ENCODE measurements around the gene HORMAD1.
"Not testable (repeated sequence)": the region's sequence is repeated elsewhere in the genome, so short reads cannot be mapped to it uniquely, and the experiment has no call there.

HORMAD1 gene

DNA sequence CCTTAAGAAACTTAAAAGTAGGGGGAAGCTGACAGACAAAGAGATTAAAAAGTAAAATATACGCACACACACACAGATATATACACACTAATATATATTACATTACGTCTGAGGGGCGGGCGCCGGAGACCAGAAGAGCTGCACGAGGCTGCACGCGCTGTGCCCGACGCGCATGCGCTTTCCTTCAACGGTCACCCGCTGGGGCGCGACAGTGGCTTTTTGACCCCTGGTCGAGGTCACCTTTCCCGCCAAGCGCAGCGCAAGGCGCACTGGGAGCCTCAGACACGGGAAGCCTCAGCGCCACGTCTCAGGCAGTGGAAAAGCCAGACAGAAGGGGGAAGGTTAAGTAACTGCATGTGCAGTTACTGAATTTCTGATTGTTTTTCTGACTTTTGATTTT lies at the start of gene HORMAD1:
TSS of gene HORMAD1 (minus strand) at position 193 of the 400 bp plus-strand sequence. CDS start 1,390 bp downstream, outside the sequence.
- no peak for DNase-seq

DNA sequence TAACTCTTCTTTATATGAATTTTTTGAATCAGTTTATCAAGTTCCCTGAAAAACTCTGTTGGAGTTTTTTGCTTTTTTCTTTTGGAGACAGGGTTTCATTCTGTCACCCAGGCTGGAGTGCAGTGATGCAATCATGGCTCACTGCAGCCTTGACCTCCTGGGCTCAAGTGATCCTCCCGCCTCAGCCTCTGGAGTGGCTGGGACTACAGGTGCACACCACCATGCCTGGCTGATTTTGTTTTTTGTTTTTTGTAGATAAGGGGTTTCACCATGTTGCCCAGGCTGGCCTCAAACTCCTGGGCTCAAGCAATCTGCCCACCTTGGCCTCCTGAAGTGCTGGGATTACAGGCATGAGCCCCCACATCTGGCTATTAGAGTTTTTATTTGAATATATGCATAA lies 47.0 kb upstream of the HORMAD1 start:
- DNase-seq, result not testable (repeated sequence)

- not testable (repeated sequence) for DNase-seq
Observed at GRCh38 chr1:150765977-150766301, 45.2 kb upstream of the HORMAD1 start.

- DNase-seq, result no peak
Observed at GRCh38 chr1:150765296-150765976, 44.7 kb upstream of the HORMAD1 start, which contains the start of gene CTSS. CTSS (minus strand) TSS chr1:150765778; CDS start chr1:150764763, 1,015 bp downstream.

- no peak for DNase-seq
Observed at GRCh38 chr1:150764617-150765101, 44.0 kb upstream of the HORMAD1 start.

DNA sequence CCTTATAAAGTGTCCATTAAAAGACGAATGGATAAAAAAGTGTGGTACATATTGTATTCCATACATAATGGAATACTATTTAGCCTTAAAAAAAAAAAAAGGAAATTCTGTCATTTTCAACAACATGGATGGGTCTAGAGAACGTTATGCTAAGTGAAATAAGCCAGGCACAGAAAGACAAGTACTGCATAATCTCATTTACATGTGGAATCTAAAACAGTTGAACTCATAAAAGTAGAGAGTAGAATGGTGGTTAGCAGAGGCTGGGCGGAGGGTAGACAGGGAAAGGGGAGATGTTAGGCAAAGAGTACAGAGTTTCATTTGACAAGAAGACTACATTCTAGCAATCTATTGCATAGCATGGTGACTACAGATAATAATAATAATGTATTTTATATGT lies 42.3 kb upstream of the HORMAD1 start:
- DNase-seq, result no peak

GRCh38 chr1:150762552-150762951 lies 41.9 kb upstream of the HORMAD1 start:
- DNase-seq, result no peak

GRCh38 chr1:150761801-150762200 lies 41.1 kb upstream of the HORMAD1 start:
- no peak for DNase-seq

DNA sequence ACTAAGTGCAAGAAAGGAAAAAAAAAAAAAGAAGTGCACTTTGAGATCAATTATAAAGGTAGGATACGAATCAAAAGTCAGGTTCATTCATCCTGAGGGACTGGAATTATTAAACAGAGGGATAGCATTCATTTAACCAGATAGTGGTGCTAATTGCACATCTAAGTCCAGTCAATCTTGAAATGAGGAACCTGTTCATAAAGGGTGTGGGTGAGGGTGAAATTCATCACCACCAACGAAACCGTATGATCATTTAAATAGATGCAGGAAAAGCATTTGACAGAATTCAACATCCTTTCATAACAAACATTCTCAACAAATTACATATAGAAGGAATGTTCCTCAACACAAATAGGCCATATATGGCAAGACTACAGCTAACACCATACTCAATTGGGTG lies 39.3 kb upstream of the HORMAD1 start:
- DNase-seq, result no peak

DNA sequence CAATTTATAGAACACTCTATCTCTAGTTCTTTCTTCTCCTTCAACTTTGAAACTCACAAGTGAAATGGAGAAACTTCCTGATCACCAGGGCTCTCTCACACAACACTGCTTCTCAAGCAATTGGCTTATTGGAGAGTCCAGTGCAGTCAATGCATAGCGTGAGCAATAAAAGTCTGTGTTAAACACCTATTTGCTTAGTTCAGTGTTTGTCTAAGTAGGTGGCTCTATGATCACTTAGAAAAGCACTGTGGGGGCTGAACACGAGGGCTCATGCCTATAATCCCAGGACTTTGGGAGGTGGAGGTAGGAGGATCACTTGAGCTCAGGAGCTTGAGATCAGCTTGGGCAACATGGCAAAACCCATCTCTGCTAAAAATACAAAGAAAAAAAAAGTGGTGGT lies 32.7 kb upstream of the HORMAD1 start:
- no peak for DNase-seq

GRCh38 chr1:150751443-150751842 lies 30.7 kb upstream of the HORMAD1 start:
- DNase-seq, result no peak

- no peak for DNase-seq
Observed at GRCh38 chr1:150749720-150750311, 29.1 kb upstream of the HORMAD1 start.

DNA sequence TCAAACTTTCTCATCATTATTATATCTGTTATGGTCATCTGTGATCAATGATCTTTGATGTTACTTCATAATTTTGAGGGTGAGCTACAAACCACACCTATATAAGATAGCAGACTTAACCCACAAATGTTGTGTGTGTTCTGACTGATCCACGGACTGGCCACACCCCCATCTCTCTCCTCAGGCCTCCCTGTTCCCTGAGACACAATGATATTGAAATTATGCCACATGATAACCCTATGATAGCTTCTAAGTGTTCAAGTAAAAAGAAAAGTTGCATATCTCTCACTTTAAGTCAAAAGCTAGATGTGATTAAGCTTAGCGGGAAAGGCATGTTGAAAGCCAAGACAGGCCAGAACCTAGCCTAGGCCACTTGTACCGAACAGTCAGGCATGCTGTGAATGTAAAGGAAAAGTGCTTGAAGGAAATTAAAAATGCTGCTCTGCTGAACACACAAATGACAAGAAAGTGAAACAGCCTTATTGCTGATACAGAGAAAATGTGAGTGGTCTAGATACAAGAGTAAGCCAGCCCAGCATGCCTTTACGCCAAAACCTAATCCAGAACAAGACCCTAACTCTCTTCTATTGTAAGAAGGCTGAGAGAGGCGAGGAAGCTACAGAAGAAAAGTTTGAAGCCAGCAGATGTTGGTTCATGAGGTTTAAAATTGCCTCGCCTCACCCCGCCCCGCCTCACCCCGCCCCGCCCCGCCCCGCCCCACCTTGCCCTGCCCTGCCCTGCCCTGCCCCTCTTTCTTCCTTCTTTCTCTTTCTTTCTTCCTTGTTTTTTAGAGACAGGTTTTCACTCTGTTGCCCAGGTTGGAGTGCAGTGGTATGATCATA lies 28.4 kb upstream of the HORMAD1 start:
- DNase-seq, result no peak

DNA sequence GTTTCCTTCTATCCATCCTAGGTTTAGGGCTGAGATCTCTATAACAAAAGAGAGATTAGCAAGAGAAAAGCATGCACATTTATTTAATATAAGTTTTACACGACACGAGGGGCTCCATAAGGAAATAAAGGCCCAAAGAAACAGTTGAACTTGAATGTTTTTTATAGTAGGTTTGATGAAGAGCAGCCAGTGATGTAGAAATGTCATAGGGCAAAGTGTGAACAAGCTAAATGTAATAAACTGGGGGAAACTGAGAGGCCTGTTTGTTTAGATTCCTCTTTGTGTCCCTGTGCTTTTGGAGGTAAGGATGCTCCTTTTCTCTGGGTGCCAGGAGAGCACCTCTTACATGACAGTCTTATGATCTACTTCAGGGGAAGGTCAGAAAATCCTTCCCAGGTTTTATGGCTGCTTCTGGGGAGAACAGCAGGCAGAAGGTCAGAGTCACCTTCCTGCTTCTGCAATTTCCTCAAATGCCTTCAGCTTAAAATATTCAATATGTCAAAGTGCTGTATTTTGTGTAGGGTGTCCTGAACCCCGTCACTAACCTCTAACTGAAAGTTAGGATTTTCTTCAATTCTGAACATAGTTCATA lies 9.5 kb upstream of the HORMAD1 start:
- DNase-seq, result no peak

GRCh38 chr1:150724336-150724735 lies 3.6 kb upstream of the HORMAD1 start:
- no peak for DNase-seq

DNA sequence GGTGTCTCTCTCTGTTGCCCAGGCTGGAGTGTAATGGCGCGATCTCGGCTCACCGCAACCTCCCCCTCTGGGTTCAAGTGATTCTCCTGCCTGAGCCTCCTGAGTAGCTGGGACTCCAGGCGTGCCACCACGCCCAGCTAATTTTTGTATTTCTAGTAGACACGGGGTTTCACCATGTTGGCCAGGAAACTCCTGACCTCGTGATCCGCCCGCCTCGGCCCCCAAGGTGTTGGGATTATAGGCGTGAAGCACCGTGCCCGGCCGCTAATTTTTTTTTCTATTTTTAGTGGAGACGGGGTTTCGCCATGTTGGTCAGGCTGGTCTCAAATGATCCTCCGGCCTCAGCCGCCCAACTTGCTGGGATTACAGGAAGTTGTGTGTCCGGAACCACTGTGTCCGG lies 597 bp downstream of the HORMAD1 start:
- no peak for DNase-seq

- DNase-seq, result no peak
Observed at GRCh38 chr1:150718225-150718891, 2.3 kb downstream of the HORMAD1 start.

DNA sequence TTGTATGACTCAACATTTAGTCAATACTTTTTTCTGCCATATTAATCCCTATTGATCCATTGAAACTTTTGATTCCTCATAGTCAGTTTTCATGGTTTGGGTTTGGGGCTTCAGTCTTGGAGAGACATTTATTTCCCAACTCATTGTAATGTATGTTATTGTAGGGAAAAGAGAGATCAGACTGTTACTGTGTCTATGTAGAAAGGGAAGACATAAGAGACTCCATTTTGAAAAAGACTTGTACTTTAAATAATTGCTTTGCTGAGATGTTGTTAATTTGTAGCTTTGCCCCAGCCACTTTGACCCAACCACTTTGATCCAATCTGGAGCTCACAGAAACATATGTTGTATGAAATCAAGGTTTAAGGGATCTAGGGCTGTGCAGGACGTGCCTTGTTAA lies 11.7 kb downstream of the HORMAD1 start:
- not testable (repeated sequence) for DNase-seq

DNA sequence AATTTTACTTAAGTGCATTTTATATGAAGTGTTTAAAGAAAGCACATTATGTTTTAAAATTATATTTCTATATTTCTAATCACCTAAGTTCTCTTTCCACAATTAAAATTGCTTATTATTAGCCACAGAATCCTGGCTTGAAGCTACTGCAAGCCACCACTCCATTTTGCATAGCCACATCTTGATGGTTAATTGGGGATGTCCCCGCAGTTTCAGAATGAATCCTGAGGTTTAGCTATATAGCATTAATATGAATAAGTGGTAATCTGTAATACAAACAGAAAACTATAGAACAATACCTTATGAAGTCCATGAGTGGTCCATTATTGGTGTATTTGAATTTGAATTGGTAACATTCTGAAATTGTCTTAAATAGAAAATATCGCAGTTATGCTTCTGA lies 12.1 kb downstream of the HORMAD1 start:
- DNase-seq, result no peak

- DNase-seq, result no peak
Observed at GRCh38 chr1:150706091-150706490, 14.6 kb downstream of the HORMAD1 start.

- DNase-seq, result no peak
Observed at GRCh38 chr1:150703427-150703826, 17.3 kb downstream of the HORMAD1 start.

Data from femur (tissue), 1 donor.